COLO668 (cell line): Measurements from ENCODE around the gene SMIM30.
"Not testable (repeated sequence)": the region's sequence is repeated elsewhere in the genome, so short reads cannot be mapped to it uniquely, and the experiment has no call there.

ENCODE experiments used
- DNase-seq: peaks from one replicate; lab custom pipeline; 2025; ENCODE audit not compliant: unreplicated experiment; lab: John Stamatoyannopoulos, UW

SMIM30 gene, protein sequence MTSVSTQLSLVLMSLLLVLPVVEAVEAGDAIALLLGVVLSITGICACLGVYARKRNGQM

DNA sequence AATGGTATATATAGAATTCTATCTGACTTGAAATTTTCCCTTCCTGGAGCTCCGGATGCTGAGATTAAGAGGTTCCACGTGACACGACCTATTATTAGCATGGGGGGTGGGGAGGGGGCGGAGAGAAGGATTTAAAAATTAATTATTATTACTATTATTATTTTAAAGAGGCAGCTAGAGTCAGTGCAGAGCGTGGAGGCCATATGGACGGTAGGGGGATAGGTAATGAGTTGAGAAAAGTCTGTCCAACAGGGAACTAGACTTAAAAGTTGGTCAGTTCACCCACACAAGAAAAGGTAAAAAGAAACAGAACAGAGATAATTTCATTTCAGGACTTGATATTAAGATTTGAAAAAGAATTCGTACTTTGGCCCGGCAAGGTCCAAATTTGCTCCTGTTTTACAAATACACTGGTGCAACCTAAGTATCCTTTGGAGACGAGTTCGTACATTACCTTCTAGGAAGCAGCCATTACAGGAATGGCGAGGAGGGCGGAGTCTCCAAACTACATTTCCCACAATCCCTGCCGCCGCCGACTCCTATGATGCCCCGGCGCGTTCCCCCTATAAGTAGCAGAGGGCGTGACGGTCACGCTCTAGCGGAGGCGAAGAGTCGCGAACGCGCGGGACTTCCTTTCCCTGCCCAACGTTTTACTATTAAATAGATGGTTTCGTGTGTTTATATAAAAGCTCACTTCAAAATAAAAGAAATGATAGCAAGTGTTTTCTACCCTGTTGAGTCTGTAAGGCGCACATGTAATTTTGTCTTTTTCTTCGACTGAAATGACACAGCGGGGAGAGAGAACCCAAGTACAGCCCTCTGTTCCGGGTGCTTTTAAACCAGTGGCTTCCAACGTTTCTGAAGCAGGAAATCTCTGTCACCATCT, at the start of gene SMIM30:
TSS of gene SMIM30 (minus strand) at position 481 of the 886 bp plus-strand sequence. CDS start 976 bp downstream, outside the sequence.
- DNase-seq = peak; percentile 95

DNA sequence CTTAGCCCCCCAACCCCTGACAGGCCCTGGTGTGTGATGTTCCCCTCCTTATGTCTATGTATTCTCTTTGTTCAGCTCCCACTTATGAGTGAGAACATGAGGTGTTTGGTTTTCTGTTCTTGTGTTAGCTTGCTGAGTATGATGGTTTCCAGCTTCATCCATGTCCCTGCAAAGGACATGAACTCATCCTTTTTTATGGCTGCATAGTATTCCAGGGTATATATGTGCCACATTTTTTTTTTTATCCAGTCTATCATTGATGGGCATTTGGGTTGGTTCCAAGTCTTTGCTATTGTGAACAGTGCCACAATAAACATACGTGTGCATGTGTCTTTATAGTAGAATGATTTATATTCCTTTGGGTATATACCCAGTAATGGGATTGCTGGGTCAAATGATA, 47.8 kb upstream of the SMIM30 start:
- not testable (repeated sequence) for DNase-seq

DNA sequence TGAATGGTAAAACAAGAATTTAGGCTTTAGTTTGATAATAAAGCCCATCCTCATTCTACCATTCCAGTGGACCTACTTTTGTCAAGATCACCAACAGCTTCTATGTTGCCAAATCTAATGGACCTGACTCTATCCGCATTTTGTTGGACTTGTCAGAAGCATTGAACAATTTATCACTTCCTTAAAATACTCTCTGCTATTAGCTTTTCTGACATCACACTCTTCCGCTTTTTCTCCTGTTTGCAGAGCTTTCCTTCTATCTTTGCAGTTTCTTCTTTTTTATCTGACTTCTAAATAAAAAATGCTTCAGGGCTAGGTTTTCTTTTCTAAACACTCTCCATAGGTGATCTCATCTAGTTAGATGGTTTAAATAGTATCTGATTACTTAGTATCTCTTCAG, 42.7 kb upstream of the SMIM30 start:
- no peak for DNase-seq

DNA sequence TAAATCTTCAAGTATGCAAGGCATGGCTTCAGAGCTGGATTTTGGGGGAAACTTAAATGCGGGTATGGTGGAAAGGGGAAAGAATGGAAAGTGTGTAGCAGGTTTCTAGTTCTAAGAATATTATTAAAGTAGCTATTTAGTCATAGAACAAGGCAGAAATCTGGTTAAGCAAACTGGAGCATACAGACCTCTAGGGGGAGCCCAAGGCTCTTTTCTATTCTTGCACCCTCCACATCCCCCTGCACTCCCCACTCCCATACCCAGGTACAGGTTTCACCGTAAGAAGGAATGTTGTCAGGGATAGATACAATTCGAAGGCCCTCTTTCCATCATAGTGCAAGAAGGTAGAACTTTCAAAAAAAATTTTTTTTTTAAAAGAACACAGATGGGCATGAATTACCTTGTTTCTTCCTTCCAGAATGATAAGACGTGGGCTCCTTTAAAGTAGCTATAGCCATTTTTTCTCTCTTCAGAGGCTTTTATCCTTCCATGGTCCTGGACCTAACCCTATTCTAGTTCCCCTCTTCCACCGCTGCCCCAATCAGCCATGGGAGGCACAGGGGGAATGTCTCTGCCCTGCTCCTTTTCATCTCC, 41.5 kb upstream of the SMIM30 start:
- DNase-seq = peak; percentile 8

DNA sequence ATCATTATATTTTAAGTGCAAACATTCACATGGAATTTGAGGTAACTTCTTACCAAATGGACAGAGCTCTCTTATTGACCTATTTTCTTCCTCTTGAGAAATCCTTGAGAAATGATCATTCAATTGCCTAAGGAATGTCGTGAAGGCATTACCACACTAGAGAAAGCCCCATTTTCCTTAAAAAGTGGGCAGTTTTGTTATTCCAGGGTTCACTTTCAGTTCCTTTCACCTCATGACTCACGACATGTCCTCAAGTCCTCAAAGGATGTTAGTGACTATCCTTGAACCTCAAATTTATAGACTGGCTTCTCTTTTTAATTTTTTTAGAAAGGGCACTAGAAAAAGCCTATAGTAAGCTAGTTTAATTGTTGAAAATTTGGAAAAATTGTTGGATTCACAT, 40.4 kb upstream of the SMIM30 start:
- DNase-seq = no peak

DNA sequence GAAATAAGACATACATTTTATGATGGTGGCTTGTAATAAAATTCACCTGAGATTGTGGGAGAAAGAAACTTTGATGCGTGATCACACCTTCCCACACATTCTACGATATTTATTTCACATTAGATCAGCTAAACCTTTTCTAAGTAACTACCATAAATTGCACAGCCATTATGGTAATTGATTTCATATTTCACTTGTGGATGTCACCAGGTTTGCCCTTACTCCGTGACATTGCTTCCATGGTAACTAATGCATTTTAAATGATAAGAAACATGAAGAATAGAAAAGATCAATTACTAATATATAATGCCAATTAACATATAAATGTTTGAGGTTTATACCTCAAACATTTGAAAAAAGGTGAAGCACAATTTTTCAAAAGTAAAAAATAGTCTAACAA, 35.8 kb upstream of the SMIM30 start:
- DNase-seq = no peak

DNA sequence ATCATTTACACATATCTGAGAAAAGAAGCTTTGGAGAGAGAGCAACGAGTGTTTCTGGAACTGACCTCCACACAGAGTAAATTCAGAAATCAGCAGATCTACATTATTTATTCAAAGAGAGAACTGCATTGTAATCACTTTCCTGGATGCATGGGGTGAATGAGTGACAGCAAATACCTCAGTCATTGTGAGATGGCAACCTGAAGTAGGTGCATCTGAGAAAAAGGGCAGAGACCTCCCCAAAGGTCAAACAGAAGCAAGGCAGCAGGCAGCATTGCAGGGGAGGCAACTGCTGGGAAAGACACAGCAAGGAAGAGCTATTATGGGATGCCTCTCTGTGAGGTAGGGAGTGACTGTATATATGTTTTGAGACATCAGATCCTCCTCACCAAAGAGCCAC, 26.5 kb upstream of the SMIM30 start:
- DNase-seq = no peak

DNA sequence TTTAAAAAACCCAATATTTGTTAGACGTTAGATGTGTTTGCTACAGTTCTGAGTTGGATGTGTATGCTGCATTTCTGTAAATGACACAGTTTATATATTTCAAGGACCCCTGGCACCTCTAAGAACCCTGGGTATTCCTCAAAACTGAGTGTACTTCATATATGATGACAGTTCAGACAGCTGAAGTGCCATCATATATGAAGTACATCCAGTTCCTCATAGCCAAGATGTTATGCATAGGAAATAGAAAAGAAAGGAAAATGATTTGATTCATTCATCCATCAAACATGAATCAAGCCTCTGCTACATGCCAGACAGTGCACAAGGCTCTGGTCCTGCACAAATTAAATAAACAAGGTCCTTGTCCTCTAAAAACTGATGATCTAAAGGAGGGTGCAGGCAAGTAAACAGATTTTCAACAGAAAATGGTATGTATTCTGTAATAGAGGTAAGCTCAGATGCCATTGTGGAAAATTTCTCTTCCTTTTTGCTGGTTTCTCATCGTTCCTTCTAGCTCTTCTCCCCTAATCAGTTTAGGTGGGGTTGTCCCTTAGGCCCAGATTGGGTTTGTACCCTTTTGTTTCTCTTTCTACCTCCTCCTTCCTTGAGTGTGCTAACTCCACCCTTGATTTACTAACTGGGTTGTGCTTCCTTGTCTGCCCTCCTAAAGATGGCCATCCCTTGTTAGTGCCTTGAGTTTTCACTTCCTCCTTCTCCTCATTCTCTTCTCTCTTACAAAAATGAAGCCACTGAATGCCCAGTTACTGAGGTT, 25.3 kb upstream of the SMIM30 start:
- DNase-seq = no peak

DNA sequence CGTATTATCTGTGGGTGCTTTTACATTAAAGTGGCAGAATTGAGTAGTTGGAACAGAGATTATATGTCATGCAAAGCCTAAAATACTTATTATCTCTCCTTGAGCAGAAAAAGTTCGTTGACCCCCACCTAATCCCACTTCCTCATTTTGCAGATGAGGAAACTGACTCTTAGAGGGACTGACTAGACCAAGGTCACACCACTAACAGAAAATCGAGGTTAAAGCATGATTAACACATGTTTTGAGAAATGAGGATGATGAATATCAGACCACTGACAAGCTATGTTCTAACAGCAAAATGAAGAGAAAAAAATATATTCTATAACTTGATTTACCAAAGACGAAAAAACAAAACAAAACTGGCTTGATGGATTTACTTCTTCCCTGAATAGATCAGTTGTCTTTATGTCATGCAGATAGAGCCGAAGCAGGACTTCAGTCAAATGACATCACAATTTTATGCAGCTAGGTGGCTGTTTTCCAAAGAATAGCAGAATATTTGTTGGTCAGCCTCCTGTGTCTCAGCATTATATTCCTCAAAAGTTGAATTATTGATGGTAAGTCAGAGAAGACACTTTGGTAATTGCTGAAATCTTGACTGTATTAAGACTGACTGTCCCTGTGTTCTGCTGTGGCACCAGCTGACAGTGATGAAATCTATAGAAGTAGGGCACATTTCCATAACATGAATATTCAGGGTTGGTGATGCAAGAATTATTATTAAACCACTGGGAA, 24.2 kb upstream of the SMIM30 start:
- no peak for DNase-seq

DNA sequence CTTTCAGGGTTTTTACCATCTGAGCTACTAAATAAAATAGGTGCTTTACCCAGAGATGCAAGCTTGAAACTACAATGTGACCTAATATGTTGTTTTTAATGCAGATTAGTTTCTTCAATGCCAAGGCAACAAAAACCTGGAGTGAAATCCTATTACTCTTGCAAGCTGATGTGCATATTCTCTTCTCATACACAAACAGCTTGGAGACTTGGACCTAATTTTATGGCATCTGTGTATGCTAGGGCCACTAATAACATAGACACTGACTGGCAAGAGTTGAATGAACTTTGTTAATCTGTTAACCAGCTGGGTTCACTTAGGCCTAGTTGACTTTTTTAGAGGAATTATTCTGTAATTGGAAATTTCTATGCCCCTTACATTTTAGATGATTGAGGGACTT, 23.4 kb upstream of the SMIM30 start:
- no peak for DNase-seq

DNA sequence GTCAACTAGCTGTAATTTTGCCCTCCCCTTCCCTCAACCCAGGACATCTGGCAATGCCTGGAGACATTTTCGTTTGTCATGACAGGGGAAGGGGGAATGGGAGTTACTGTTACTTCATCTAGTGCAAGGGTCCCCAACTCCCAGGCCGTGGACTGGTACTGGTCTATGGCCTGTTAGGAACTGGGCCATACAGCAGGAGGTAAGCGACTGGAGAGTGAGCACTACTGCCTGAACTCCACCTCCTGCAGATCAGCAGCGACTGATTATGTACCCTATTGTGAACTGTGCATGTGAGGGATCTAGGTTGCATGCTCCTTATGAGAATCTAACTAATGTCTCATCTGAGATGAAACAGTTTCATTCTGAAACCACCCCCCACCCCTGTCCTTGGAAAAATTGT, 22.6 kb upstream of the SMIM30 start:
- DNase-seq = no peak

DNA sequence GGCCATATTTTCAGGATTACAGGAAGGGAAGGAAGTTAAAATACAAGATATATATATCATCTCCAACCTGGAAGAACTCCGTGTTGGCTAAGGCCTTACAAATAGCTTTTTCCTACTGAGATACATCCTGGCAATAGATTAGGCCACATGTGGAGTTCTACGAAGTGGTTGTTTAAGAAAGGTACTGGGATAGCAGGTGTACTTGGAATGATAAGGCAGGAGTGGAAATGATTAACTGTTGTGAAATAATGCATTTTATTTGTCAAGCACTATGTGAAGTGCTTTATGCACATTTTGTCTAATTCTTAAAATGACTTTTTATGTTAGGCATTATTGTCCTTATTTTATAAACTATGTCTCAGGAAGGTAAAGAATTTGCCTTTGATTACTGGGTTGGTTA, 18.9 kb upstream of the SMIM30 start:
- DNase-seq = no peak

DNA sequence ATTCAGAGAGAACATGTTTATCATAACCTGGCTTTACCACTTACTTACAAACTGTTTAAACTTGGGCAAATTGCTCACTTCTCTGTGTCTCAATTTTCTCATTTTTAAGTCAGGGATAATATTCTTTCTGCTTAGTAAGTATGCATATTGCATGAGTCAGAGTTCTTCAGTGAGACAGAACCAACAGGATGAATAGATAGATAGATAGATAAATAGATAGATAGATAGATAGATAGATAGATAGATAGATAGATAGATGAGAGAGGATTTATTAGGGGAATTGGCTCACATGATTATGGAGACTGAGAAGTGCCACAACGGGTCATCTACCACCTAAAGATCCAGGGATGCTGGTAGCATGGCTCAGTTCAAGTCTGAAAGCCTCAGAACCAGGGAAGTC, 15.7 kb upstream of the SMIM30 start:
- DNase-seq = no peak

DNA sequence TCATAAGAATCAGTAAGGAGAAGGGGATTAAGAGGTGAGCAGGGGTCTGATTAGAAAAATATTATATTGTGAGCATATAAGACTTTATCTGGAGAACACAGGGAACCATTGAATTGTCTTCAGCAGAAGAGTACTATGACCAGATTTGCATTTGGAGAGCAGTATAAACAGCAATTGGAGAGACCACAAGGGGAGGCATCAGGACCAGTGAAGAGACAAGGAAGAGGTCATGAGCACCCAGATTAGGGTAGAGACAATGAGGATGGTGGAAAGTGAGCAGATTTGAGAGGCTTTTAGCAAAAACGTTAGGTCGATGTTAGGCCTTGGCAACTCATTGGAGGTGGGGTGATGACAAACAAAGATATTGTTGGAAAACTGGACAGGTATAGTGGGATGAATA, 13.0 kb upstream of the SMIM30 start:
- DNase-seq = no peak

DNA sequence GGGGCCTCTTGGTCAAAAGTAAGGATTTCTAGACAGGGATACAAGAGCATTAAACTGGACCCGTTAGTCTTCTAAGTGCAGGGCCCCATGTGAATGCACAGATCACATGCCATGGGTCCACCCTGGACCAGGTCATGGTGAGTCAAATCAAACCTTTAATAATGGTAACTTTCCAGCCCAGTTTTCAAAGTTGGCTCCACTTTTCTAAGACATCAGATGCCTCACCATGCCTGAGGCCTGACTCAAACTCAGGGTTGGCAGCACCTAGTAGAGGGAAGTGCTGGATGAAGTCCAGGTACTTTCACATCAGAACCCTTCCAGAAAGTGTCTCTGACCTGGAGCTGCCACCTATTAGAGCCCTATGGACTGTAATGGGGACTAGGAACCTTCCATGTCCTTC, 9.7 kb upstream of the SMIM30 start:
- no peak for DNase-seq

DNA sequence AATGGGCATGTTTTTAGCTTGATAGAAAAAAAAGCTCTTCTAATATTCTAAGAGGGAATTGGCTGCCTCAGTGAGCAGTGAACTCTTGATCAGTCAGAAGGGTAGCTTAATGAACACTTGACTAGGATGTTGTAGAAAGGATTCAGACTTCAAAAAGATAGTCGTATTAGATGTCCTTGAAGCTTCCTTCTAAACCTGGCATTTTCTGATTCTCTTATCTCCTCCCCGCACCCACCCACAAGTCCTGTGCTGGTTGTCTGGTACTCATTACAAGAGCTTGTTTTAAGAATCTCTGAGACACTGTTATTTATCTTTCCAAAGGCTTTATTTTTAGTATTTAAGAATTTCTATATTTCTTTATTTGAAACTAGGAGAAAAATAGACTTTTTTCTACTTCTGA, 7.4 kb upstream of the SMIM30 start:
- DNase-seq = no peak

DNA sequence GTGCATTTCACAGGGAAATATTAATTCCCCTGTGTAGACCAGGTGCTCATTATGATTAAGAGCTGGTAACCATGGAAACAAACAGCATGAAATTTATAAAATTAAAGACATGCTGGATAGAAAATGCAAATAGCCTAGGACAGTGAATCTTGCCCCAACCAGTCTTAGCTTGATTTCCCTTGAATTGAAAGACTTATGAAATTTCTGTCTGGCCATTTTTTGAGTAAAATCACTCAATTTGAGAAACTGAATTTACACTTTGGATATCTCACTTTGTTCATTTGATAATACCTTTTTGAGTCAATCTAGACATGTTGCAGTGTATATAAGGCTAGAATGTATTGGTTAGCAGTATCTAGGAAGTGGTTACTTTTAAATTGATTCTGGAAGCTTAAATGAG, 4.4 kb upstream of the SMIM30 start:
- DNase-seq = no peak

DNA sequence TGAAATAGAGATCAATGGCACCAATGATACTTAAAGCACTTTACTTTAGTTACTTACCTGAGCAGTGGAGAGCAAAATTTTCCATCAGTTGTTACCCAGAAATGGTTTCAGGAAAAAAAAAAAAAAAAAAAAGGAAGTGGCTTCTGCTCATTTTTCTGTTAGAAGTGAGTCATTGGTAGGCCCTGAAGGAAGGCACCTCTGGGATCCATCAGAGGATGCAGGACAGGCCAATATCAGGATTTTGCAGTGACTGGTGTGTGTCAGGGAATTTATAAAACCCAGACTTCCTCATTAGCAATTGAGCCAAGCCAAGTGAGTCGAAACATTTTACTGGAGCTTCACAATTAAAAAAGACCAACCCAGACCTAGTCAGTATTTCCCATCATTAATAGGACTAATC, 2.3 kb upstream of the SMIM30 start:
- DNase-seq = no peak

DNA sequence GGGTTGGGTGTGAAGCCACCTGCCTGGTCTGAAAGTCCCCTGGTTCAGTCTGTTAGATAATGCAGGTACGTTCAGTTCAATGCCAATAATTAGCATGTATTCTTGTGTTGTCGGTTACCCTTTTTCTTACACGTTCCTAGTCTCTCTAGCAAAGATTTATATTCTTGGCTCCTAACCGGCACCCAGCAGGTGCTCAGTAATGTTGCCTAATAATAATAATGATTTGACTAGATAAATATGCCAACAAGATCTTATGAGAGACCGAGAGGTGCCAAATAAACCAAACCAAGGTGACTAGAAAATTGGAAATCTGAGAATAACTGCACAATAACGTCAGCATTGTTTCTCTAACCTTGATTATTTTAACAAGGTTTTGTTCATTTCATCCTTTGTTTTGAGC, 1.1 kb upstream of the SMIM30 start:
- DNase-seq = no peak

DNA sequence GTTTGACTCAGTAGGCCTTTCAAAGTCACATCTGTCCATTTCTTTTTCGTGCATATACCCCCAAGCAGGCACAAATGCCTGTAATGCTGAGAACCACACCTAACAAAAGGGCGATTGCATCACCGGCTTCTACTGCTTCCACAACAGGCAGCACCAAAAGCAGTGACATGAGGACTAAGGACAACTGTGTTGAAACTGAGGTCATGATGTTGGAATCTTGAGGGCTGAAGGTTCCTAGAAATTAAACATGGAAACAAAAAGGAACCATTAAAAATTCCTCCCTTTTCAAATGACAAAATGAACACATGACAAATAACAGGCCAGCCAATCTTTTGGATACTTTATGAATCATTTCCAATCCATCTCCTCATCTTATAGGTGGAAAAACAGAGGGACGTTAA, 980 bp downstream of the SMIM30 start:
- DNase-seq = not testable (repeated sequence)

DNA sequence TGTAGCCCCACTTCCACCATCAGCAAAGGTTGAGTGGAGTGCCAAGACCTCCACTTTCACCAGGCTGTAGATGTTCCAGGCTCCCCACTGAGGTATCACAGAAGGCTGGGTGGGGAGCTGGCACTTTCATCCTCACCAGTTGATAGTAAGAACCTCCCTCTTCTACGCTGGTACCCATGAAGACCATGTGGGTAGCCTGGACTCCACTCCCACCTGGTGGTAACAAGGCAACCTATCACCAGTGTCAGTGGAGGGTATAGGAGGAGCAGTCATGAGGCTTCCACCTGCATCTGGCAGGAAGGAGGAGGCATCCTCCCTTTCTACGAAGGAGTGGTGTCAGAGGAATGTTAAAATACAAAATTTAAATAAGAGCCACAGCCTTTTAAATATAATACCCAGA, 4.4 kb downstream of the SMIM30 start:
- no peak for DNase-seq
